Skeletal muscle tissue (tissue), 4 donors: ENCODE results near the gene SEMA5A. TPM values are rescaled to one million over a fixed set of nuclear protein-coding genes. Genes with fewer than 3 reads are reported as not detected.

Source experiments
- H3K27ac ChIP-seq: one replicate; pipeline ENCODE4 v1.7.0; 2013; ENCODE audit warnings: mild to moderate bottlenecking, low read depth, low read length, inconsistent platforms
- H3K27me3 ChIP-seq, 3 donors: one replicate each; pipeline ENCODE4 v1.7.0; 2013; ENCODE audit warnings: low read length in 3 of 3; ENCODE audit not compliant: control insufficient read depth in 3 of 3, insufficient read depth in 3 of 3
- H3K36me3 ChIP-seq, 3 donors: one replicate each; pipeline ENCODE4 v1.7.0; 2013; ENCODE audit warnings: low read length in 3 of 3; ENCODE audit not compliant: control insufficient read depth in 3 of 3, insufficient read depth in 3 of 3
- H3K4me1 ChIP-seq, 3 donors: one replicate each; pipeline ENCODE4 v1.7.0; 2013; ENCODE audit warnings: low read length in 3 of 3, mild to moderate bottlenecking in 3 of 3; ENCODE audit not compliant: control insufficient read depth in 3 of 3, insufficient read depth in 3 of 3
- H3K4me3 ChIP-seq, 3 donors: one replicate each; pipeline ENCODE4 v1.7.0; 2013; ENCODE audit warnings: low read length in 3 of 3
- H3K9ac ChIP-seq, 3 donors: one replicate each; pipeline ENCODE4 v1.7.0; 2013; ENCODE audit warnings: low read length in 3 of 3, mild to moderate bottlenecking in 3 of 3, moderate library complexity in 2 of 3, low read depth in 1 of 3
- H3K9me3 ChIP-seq, 3 donors: one replicate each; pipeline ENCODE4 v1.7.0; 2013; ENCODE audit warnings: low read length in 3 of 3; ENCODE audit not compliant: control insufficient read depth in 3 of 3
- total RNA-seq: library from RNA; depleted of rRNA; stranded (reverse); fragments of >200 nt; gene quantifications from one replicate; pipeline ENCODE4 v1.2.3, GENCODE V29; 2014
- donor health status: Osteomylitis.

Gene SEMA5A
- total RNA-seq, 1 donor from 2014 or later, result 25.1 TPM

DNA sequence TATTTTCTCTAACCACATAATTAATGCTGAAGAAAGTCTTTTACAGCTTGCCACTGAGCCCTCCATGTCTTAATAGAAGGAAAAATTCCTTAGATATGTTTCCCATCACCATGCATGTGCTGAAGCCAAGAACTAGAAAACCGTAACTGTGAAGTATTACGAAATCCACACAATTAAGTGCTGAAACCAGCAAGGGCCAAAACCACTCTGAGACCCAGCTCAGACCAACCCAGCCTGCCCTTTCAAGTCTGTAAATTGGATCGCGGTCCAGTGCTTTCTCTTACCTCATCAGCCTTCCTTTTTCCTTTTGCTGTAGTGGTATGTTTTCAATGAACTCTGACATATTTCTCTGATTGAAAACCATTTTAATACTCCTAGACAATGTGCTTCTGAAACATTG is 26.3 kb downstream of the SEMA5A start:
- Histone ChIP-seq H3K27me3 (no peaks in the 10 kb centered on the region), H3K36me3 (no peaks in the 10 kb centered on the region), H3K27ac (no peak overlapping the region), H3K4me1 (peaks cover 0 to 4% (median 3%) of the 10 kb centered on the region in 3 donors), H3K9ac (no peak overlapping the region), H3K9me3 (no peaks in the 10 kb centered on the region), H3K4me3 (no peak overlapping the region)

DNA sequence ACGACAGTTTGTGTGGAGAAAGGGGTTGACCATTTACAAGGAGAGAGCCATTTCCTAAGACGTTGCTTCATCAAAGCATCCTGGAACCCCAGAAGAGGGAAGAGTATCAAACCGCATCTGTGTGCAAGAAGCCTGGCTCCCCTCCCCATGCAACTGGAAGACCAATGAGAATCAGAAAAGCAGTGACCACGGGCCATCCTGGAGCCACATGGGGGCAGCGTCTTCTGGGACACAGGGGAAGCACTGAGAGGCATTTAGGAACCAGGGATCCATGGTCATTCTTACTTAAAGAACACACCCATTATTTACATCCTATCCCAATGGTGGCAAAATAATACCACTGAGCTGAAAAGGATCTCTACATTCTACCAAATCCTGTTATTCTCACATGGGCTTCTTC is 29.3 kb downstream of the SEMA5A start:
- no peak overlapping the region for H3K9ac ChIP-seq
- peaks cover 0 to 4% (median 3%) of the 10 kb centered on the region in 3 donors for H3K4me1 ChIP-seq
- H3K27me3 ChIP-seq, result no peaks in the 10 kb centered on the region
- H3K36me3 ChIP-seq, result no peaks in the 10 kb centered on the region
- no peaks in the 10 kb centered on the region for H3K9me3 ChIP-seq
- no peak overlapping the region for H3K4me3 ChIP-seq
- no peak overlapping the region for H3K27ac ChIP-seq

DNA sequence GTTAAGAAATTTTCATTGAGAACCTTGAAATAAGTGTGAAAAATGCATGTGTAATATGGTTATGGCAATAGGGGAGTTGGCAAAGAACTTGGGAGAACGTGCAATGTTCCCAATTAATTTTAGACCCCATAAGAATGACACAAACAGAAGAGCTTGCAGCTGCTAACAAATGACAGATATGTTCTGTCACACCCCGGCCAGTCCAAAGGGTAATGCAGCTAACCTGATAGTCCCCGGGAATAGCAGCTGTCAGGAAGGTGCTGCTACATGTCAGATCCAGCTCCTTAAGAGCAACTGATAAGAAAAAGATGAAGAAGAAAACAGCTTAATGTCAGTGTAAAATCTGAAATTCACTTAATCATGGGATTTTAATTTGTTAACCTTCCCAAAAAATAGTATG is 30.4 kb downstream of the SEMA5A start:
- Histone ChIP-seq H3K27ac (no peak overlapping the region), H3K9ac (no peak overlapping the region), H3K4me1 (peaks cover 0 to 4% (median 3%) of the 10 kb centered on the region in 3 donors), H3K4me3 (no peak overlapping the region), H3K9me3 (no peaks in the 10 kb centered on the region), H3K36me3 (no peaks in the 10 kb centered on the region), H3K27me3 (no peaks in the 10 kb centered on the region)

DNA sequence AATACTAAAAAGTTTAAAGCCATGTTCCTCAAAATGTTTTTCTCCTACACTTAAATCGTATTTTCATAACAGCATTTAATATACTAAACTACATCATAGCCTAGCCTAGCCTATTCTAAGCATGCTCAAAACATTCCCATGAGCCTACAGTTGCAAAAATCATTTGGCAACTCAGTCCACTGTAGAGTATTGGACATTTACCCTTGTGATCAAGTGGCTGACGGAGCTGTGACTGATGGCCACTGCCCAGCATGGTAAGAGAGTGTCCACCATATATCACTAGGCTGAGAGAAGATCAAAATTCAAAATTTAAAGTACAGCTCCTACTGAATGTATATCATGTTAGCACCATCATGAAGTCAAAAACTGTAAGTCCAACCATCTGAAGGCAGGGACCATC is 30.9 kb downstream of the SEMA5A start:
- H3K36me3 ChIP-seq, result no peaks in the 10 kb centered on the region
- H3K9ac ChIP-seq, result no peak overlapping the region
- no peak overlapping the region for H3K4me3 ChIP-seq
- no peaks in the 10 kb centered on the region for H3K27me3 ChIP-seq
- no peak overlapping the region for H3K27ac ChIP-seq
- H3K9me3 ChIP-seq, result no peaks in the 10 kb centered on the region
- H3K4me1 ChIP-seq, result peaks cover 0 to 3% (median 1%) of the 10 kb centered on the region in 3 donors

DNA sequence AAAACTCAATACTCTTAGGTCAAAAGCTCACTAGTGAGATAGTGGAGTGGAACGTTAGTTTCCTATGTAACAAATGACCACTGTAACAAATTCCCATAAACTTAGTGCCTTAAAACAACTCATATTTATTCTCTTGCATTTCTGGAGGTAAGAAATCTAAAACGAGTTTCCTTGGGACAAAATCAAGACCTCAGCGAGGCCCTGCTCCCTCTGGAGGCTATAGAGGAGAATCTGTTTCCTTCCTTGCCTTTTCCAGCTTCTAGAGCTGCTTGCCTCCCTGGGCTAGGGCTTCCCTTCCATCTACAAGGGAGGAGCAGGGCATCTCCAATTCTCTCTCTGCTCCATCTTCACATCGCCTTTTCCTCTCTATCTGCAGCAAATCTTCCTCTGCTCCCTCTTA is 32.0 kb downstream of the SEMA5A start:
- Histone ChIP-seq H3K4me1 (peaks cover 0 to 3% (median 0%) of the 10 kb centered on the region in 3 donors), H3K9me3 (no peaks in the 10 kb centered on the region), H3K9ac (no peak overlapping the region), H3K4me3 (no peak overlapping the region), H3K27me3 (no peaks in the 10 kb centered on the region), H3K27ac (no peak overlapping the region), H3K36me3 (no peaks in the 10 kb centered on the region)

DNA sequence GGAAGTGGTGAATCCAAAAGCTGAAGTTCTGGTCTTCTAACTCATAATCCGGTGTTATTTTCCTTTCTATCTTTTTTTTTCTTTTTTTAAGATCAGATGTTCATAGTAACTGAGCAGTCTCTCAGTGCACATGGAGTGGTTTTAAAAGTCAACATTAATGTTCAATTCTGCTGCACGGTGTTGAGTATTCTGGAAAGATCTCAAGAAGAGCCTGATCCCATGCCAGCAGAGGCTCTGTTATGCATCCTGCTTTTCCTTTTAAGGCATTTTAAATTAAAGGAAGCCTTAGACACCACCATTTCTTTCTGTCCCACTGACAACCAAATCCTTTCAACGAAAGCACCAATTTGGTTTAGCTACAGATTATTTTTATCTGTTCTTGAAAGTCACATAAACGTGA is 33.4 kb downstream of the SEMA5A start:
- Histone ChIP-seq H3K27ac (no peak overlapping the region), H3K4me1 (peaks cover 0 to 3% (median 0%) of the 10 kb centered on the region in 3 donors), H3K27me3 (no peaks in the 10 kb centered on the region), H3K9me3 (no peaks in the 10 kb centered on the region), H3K4me3 (no peak overlapping the region), H3K9ac (no peak overlapping the region), H3K36me3 (no peaks in the 10 kb centered on the region)

DNA sequence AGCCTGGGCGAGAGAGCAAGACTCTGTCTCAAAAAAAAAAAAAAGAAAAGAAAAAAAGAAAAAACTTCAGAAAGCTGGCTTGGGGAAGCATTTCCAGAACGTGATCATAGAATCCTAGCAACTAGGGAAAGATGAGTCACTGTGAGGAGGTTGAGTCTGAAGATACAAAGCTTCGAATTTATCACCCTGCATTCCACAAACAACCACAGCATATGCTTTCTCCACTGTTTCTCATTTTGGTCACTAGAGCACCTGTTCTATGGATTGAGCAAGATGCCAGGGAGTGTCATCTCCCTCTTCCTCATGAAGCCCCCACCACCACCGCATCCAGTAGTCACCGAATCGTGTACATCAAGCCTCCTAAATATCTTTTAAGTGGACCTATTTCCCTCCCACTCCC is 37.9 kb downstream of the SEMA5A start:
- H3K4me1 ChIP-seq, result peaks cover 0 to 2% (median 2%) of the 10 kb centered on the region in 3 donors
- no peaks in the 10 kb centered on the region for H3K36me3 ChIP-seq
- no peaks in the 10 kb centered on the region for H3K9me3 ChIP-seq
- H3K9ac ChIP-seq, result no peak overlapping the region
- H3K27me3 ChIP-seq, result no peaks in the 10 kb centered on the region
- no peak overlapping the region for H3K27ac ChIP-seq
- no peak overlapping the region for H3K4me3 ChIP-seq

DNA sequence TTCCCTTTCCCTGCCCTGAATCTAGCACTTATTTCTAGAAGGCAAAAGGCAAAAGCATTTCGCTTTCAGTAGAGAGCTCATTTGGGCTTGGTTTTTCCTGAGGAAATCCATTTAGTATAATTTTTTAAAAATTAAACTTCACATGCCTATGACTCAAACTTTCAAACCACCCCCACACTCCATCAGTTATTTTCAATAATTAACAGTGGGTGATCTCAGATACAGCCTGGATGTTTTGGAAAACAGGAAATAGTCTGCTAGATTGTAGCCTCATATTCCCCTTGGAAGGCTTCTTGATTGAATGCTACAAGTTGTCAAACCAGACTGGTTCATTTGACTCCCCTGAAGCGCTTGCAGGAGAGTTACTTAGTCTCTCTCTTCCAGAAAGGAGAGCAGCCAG is 40.6 kb downstream of the SEMA5A start:
- no peak overlapping the region for H3K4me3 ChIP-seq
- peaks cover 0 to 3% (median 2%) of the 10 kb centered on the region in 3 donors for H3K4me1 ChIP-seq
- H3K9ac ChIP-seq, result no peak overlapping the region
- H3K9me3 ChIP-seq, result no peaks in the 10 kb centered on the region
- no peak overlapping the region for H3K27ac ChIP-seq
- H3K27me3 ChIP-seq, result no peaks in the 10 kb centered on the region
- no peaks in the 10 kb centered on the region for H3K36me3 ChIP-seq

DNA sequence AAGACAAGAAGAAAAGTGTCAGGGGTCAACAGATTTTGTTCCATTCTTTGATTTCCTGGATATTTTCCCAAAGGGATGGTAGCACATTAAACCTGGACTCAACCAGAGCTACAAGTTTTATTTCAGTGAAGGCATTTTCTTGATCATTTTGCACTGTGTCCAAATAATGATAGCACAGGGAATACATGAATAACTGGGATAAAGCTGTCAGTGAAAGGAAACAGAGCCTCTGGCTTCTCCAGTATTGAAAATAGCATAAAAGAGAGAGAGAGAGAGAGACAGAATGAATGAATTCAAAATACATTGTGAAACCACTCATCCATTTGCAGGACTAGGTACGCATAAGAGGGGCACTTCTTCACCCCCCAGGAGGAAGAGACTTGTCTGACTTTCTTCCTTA is 43.0 kb downstream of the SEMA5A start:
- no peak overlapping the region for H3K9ac ChIP-seq
- H3K9me3 ChIP-seq, result no peaks in the 10 kb centered on the region
- H3K27ac ChIP-seq, result no peak overlapping the region
- H3K4me3 ChIP-seq, result no peak overlapping the region
- no peaks in the 10 kb centered on the region for H3K36me3 ChIP-seq
- H3K27me3 ChIP-seq, result no peaks in the 10 kb centered on the region
- H3K4me1 ChIP-seq, result peaks cover 0 to 3% (median 2%) of the 10 kb centered on the region in 3 donors

DNA sequence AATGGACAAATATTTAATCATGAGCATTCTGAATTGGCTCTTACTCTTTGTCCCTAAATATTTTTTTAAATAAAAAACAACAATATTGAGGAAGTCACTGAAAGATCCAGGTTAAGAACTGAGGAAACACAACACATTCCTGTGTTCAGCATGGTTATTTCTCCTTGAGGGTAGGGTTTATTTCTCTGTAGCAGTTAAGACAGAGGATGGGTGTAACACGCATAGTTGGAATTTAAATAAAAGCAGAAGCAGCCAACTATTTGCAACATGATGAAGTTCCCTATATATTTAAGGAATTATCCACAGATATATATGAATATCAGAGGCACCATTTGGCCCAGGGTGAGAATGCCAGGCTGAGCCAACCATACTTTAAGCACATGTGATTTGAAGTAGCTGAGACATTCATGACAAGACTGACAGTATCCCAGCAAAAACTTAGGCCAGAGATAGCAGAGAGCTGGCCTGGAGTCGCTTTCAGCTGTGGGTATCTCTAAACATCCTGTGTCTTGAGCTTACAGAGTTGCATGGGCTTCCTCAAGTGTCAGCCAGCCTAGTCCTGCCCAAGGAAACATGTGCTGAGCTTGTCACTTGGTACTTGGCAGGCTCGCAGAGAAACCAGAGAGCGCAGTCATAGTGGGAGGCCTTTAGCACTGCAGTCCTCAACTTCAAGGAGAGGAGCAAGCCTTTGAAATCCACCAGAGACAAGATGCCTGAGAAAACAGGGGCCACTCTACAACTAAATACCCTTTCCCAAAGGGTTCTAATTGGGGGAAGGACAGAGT is 43.6 kb downstream of the SEMA5A start:
- Histone ChIP-seq H3K4me1 (peaks cover 0 to 3% (median 2%) of the 10 kb centered on the region in 3 donors), H3K9ac (no peak overlapping the region), H3K36me3 (no peaks in the 10 kb centered on the region), H3K4me3 (no peak overlapping the region), H3K27ac (no peak overlapping the region), H3K9me3 (no peaks in the 10 kb centered on the region), H3K27me3 (no peaks in the 10 kb centered on the region)
